Suprapubic skin (tissue), 4 donors: Measurements from ENCODE around the gene SPRR2B. TPM values are rescaled to one million over a fixed set of nuclear protein-coding genes. Genes with fewer than 3 reads are reported as not detected.

Experiments used
- total RNA-seq, 4 donors: library from RNA; depleted of rRNA; stranded (reverse); fragments of >200 nt; gene quantifications; one replicate each; pipeline ENCODE4 v1.1.0, GENCODE V29; 2016

SPRR2B gene
- total RNA-seq, 4 donors from 2014 or later: 2.0 to 3.3 TPM; not detected in 2

Other genes starting within 250 kb of the SPRR2B start
- gene LCE1A, start 244.1 kb downstream of the SPRR2B start, total RNA-seq: 100 to 1,000 TPM in 3 of 4 donors, 10 to 100 TPM in 1; 69.4 to 516 (median 417) TPM
- 10 to 100 TPM in 3 of 4 donors, 1 to 10 TPM in 1; 3.0 to 95.6 (median 55.0) TPM for gene LCE6A, start 228.8 kb downstream of the SPRR2B start, total RNA-seq
- gene LCE7A, start 211.6 kb downstream of the SPRR2B start, total RNA-seq: not detected
- not detected for gene SMCP, start 193.3 kb downstream of the SPRR2B start, total RNA-seq
- 100 to 1,000 TPM in 3 of 4 donors, 10 to 100 TPM in 1; 50.2 to 213 (median 138) TPM for gene IVL, start 163.1 kb downstream of the SPRR2B start, total RNA-seq
- gene SPRR5, start 124.4 kb downstream of the SPRR2B start, total RNA-seq: 10 to 100 TPM; 10.7 to 42.8 (median 18.2) TPM
- gene SPRR4, start 101.0 kb downstream of the SPRR2B start, total RNA-seq: 100 to 1,000 TPM in 2 of 4 donors, 10 to 100 TPM in 1, 1 to 10 TPM in 1; 1.4 to 478 (median 67.3) TPM
- 10 to 100 TPM in 1 of 4 donors, not detected in 3; 66.5 TPM for gene SPRR1A, start 87.5 kb downstream of the SPRR2B start, total RNA-seq
- gene SPRR3, start 69.9 kb downstream of the SPRR2B start, total RNA-seq: not detected
- gene SPRR1B, start 40.4 kb downstream of the SPRR2B start, total RNA-seq: 100 to 1,000 TPM in 3 of 4 donors, 1 to 10 TPM in 1; 1.8 to 247 (median 172) TPM
- 10 to 100 TPM in 3 of 4 donors, not detected in 1; 12.3 to 69.2 (median 56.6) TPM for gene SPRR2D, start 30.5 kb downstream of the SPRR2B start, total RNA-seq
- gene SPRR2A, start 14.1 kb downstream of the SPRR2B start, total RNA-seq: not detected
- gene SPRR2E, start 22.9 kb upstream of the SPRR2B start, total RNA-seq: 100 to 1,000 TPM in 2 of 4 donors, 10 to 100 TPM in 2; 10.8 to 314 (median 156) TPM
- gene SPRR2F, start 41.9 kb upstream of the SPRR2B start, total RNA-seq: 1 to 10 TPM in 1 of 4 donors, not detected in 3; 4.2 TPM
- gene SPRR2G, start 79.3 kb upstream of the SPRR2B start, total RNA-seq: 10 to 100 TPM in 3 of 4 donors, 1 to 10 TPM in 1; 6.8 to 56.6 (median 13.3) TPM
- not detected for gene LELP1, start 131.8 kb upstream of the SPRR2B start, total RNA-seq
- 100 to 1,000 TPM in 1 of 4 donors, 10 to 100 TPM in 2, not detected in 1; 21.2 to 127 (median 34.6) TPM for gene PRR9, start 146.0 kb upstream of the SPRR2B start, total RNA-seq
- gene LORICRIN, start 188.1 kb upstream of the SPRR2B start, total RNA-seq: 100 to 1,000 TPM in 3 of 4 donors, 10 to 100 TPM in 1; 14.9 to 257 (median 228) TPM
- gene PGLYRP3, start 241.3 kb upstream of the SPRR2B start, total RNA-seq: 10 to 100 TPM; 34.2 to 72.1 (median 55.3) TPM